HG02571 (cell line): ENCODE measurements around the gene CXXC5.

Experiments used
- ATAC-seq: cut with Tn5 transposase; IDR thresholded peaks from one replicate; pipeline ENCODE4 v1.9.1; 2021; ENCODE audit warnings: mild to moderate bottlenecking, moderate library complexity; ENCODE audit not compliant: unreplicated experiment

The CXXC5 gene

DNA sequence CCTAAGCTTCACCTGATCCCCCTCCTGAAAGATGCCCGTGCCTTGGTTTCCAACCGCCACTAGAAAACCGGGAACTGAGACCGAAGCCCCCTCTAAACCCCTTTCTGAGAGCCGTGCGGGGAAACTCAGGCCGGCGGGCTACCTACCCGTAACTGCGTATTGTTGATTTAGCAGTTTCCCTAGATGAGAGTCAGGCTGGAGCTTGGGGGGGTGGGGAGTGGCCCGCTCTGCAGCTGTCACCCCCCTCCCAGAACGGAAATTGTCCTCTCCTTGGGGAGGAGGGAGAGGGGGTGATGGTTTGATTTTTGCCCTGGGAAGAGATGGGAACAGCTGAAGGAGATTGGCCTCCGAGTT is 2.5 kb downstream of the CXXC5 start:
- no peak for ATAC-seq

- ATAC-seq, result no peak
Measured at GRCh38 chr5:139651043-139651834, 3.1 kb downstream of the CXXC5 start.

DNA sequence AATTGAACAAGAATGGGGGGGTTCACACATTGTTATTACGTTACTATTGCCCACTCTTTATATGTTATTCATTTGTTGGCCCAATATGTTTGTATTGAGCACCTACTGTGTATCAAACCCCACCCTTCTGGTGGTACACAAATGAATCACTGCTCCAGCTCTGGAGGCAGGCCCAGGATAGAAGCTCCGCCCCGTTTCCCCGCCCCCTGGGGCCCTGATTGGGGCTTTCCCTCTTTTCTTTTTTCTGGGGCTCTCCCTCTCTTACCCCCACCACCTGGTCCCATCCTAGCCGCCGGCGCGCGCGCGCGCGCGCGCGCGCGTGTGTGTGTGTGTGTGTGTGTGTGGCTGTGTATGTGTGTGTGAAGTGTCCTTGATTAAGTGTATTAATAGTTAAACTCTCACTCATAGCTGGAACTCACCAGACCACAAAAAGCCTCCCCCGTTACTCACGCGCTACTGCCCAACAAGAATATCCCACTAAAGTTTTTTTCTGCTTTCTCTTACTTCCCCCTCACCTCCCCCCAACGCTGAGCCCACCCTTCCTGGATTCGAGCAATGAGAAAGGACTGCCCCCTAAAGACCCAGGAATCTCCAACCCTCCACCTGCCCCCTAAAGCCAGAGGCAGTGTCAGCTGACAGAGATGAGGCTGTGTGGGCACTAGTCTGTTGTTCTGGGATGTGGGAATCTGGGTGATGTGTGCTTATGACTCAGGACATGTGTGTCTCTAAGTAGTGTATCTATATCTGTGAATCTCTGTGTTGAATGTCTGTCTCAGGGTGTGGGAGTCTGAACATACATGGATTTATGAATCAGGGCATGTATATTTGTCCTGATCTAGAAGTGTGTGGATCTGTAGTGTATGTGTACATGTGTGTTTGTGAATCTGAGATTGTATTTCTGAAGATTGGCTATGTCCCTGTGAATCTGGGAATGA is 4.0 kb downstream of the CXXC5 start:
- peak; percentile 39 for ATAC-seq

- no peak for ATAC-seq
Measured at GRCh38 chr5:139652788-139653241, 4.7 kb downstream of the CXXC5 start.

- ATAC-seq, result no peak
Measured at GRCh38 chr5:139653616-139654015, 5.5 kb downstream of the CXXC5 start.

DNA sequence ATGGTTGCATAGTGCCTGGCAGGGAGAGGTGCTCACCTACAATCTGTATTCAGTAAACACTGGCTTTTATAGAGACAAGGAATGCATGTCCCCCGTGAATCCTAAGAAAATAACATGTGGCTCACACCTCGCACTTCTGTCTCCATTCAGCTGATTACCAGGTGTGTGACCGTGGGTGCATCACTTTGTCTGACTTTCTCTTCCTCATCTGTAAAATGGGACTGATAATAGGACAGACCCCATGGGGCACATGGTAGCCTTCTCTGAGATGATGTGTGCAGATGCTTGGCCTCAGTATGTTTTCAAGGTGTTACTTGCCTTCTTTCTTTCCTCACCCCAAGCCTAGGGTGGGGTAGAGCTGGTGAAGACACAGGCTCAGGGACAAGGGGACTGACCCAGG is 6.3 kb downstream of the CXXC5 start:
- ATAC-seq, result no peak

GRCh38 chr5:139654871-139655491 is 6.8 kb downstream of the CXXC5 start:
- ATAC-seq, result no peak

DNA sequence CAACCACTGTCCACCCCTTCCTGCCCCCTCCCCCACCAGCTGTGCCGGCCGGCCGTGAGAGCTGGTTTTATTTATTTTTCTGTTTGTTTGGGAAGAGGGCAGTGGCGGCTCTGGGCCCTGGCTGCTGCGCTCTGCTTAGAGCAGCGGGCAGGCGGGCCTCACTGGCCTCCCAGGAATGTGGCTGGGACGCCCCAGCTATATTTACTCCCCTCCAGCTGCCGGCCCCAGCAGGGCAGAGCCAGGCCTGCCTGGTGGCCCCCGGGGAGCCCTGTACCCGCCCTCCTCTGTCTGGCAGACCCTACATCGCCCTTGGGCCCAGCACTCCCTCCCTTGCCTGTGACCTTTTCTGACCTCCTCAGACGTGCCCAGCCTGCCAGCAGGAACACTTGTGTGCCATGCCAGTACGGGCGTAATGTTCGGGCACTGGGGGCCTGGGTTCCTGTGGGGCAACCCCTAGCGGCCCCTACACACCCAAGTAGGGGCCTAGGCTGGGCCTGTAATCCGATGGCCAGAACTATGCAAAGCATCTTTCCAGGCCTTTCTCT is 7.7 kb downstream of the CXXC5 start:
- no peak for ATAC-seq

GRCh38 chr5:139657363-139658321 is 9.5 kb downstream of the CXXC5 start:
- no peak for ATAC-seq

- ATAC-seq, result no peak
Measured at GRCh38 chr5:139658501-139658927, 10.4 kb downstream of the CXXC5 start.

GRCh38 chr5:139658928-139659667 is 10.9 kb downstream of the CXXC5 start:
- ATAC-seq, result no peak

- no peak for ATAC-seq
Measured at GRCh38 chr5:139659695-139660101, 11.5 kb downstream of the CXXC5 start.

GRCh38 chr5:139660105-139660922 is 12.2 kb downstream of the CXXC5 start:
- no peak for ATAC-seq

GRCh38 chr5:139660923-139661814 is 13.0 kb downstream of the CXXC5 start:
- ATAC-seq, result peak; percentile 28

- ATAC-seq, result no peak
Measured at GRCh38 chr5:139662617-139663016, 14.5 kb downstream of the CXXC5 start.

GRCh38 chr5:139663207-139664085 is 15.3 kb downstream of the CXXC5 start:
- no peak for ATAC-seq
